Activated B cell treated with CpG ODN at 0.5 μM for 24 hours (primary cell): Measurements from ENCODE around the gene PHACTR3. TPM values are rescaled to one million over a fixed set of nuclear protein-coding genes. Genes with fewer than 3 reads are reported as not detected.

Experiments used
- ATAC-seq: fragments of 200-7000 bp; cut with Tn5 transposase; one replicate; pipeline ENCODE4 v1.10.0; 2021; ENCODE audit warnings: low read depth, mild to moderate bottlenecking, moderate library complexity
- CTCF ChIA-PET: fragments of 350-600 bp; sonication (Branson Sonifier 250); formaldehyde crosslinking; loops from one replicate; lab custom pipeline; 2021; ENCODE audit warnings: antibody characterized with exemption; lab: Charles Lee
- POLR2A ChIA-PET: fragments of 350-600 bp; sonication (Branson Sonifier 250); formaldehyde crosslinking; loops from one replicate; lab custom pipeline; 2021; ENCODE audit warnings: antibody characterized with exemption; lab: Charles Lee
- DNase-seq: peaks from one replicate; pipeline ENCODE4 v3.0.0; 2022
- H3K27ac Mint-ChIP-seq: one replicate; pipeline ENCODE4 v1.8.0; 2020; ENCODE audit warnings: mixed read lengths
- H3K27me3 Mint-ChIP-seq: one replicate; pipeline ENCODE4 v1.8.0; 2021; ENCODE audit warnings: mixed read lengths
- H3K36me3 Mint-ChIP-seq: one replicate; pipeline ENCODE4 v1.8.0; 2021; ENCODE audit warnings: low read depth, mixed read lengths
- H3K4me1 Mint-ChIP-seq: one replicate; pipeline ENCODE4 v1.8.0; 2021; ENCODE audit warnings: mixed read lengths
- H3K4me3 Mint-ChIP-seq: one replicate; pipeline ENCODE4 v1.8.0; 2020; ENCODE audit warnings: mild to moderate bottlenecking, mixed read lengths
- H3K9me3 Mint-ChIP-seq: one replicate; pipeline ENCODE4 v1.8.0; 2020; ENCODE audit warnings: mixed read lengths
- intact Hi-C: fragments of 100-400 bp; cut with micrococcal nuclease; formaldehyde crosslinking; loops from one replicate; pipeline ENCODE4 v1.15.1; 2024
- total RNA-seq: library from RNA; stranded (reverse); gene quantifications from 2 replicates; pipeline ENCODE4 v1.2.3, GENCODE V29; 2022
- TF ChIP-seq, protein P1 (sequence below): fragments of 200-600 bp; IDR thresholded peaks from one replicate; pipeline ENCODE4 v1.8.0; 2022; ENCODE audit warnings: antibody characterized with exemption, mild to moderate bottlenecking

PHACTR3 gene
- total RNA-seq, 1 donor from 2014 or later = not detected

DNA sequence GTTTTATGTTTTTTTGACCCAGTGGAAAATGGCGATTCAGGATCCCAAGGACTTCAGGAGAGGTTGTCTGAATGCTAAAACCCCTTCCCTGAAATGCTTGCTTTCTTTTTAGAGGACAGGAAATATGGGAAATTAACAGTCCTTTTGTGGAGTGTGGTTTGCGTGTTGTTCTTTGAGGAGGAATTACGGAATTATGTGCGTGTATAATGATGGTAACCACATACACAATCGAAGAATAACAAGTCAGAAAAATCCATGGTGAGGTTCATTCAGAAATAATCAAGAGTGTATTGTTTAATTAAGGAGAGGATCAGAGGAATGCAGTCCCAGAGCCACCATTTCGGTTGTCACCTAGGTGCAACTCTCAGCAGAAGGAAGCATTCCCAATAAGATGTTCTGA lies 73.2 kb downstream of the PHACTR3 start:
- no peak for ATAC-seq
- TF ChIP-seq, protein P1, sequence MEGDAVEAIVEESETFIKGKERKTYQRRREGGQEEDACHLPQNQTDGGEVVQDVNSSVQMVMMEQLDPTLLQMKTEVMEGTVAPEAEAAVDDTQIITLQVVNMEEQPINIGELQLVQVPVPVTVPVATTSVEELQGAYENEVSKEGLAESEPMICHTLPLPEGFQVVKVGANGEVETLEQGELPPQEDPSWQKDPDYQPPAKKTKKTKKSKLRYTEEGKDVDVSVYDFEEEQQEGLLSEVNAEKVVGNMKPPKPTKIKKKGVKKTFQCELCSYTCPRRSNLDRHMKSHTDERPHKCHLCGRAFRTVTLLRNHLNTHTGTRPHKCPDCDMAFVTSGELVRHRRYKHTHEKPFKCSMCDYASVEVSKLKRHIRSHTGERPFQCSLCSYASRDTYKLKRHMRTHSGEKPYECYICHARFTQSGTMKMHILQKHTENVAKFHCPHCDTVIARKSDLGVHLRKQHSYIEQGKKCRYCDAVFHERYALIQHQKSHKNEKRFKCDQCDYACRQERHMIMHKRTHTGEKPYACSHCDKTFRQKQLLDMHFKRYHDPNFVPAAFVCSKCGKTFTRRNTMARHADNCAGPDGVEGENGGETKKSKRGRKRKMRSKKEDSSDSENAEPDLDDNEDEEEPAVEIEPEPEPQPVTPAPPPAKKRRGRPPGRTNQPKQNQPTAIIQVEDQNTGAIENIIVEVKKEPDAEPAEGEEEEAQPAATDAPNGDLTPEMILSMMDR = no peak
- Mint-ChIP-seq H3K27me3 (peaks cover 12% of the 10 kb centered on the region), H3K9me3 (no peaks in the 10 kb centered on the region), H3K4me3 (no peak overlapping the region), H3K4me1 (no peaks in the 10 kb centered on the region), H3K36me3 (no peaks in the 10 kb centered on the region), H3K27ac (no peak overlapping the region)
- ChIA-PET CTCF (no interaction called here), POLR2A (no interaction called here)
- DNase-seq = no peak
- intact Hi-C loops = no loop called here

DNA sequence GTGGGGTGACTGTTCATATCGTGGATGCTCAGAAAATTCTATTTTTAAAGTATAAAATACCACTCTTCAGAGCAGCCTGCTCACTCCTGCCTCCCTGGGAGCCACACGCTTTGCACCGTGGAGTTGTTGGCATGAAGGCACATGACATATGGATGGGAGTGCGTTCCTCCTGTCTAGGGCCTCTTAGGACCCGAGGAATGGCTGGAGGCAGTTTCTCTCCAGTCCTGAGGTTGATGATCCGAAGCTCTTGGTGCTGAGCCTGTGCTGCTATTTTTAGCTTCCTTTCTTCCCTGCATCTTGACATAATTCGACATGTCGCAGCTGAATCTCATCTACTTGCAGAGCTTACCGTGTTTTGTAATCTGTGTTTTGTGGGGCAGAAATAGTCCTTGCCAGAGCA lies 73.9 kb downstream of the PHACTR3 start:
- no peak overlapping the region for H3K27ac Mint-ChIP-seq
- TF ChIP-seq, protein P1 = no peak
- intact Hi-C loops = no loop called here
- ChIA-PET POLR2A (no interaction called here), CTCF (no interaction called here)
- ATAC-seq (no peak), DNase-seq (no peak)
- H3K4me3 Mint-ChIP-seq = no peak overlapping the region
- no peaks in the 10 kb centered on the region for H3K4me1 Mint-ChIP-seq
- peaks cover 12% of the 10 kb centered on the region for H3K27me3 Mint-ChIP-seq
- H3K9me3 Mint-ChIP-seq = no peaks in the 10 kb centered on the region
- no peaks in the 10 kb centered on the region for H3K36me3 Mint-ChIP-seq

DNA sequence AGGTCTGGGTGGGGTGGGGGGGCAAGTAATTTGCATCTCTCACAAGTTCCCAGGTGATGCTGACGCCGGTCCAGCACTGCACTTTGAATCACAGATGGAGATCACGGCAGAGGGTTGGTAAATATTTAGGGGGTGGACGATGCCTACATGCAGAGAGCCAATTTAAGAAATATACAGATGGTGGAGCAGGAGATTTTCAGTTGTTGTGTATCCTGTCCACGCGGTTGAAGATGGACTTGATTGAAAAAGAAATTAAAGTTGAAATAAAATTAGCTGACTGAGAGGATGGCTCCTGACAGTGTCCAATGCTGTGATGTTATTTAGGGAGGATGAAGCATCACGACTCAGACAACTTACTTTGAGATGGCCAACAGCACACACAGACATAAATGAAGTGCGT lies 74.6 kb downstream of the PHACTR3 start:
- intact Hi-C loops = no loop called here
- Mint-ChIP-seq H3K27ac (no peak overlapping the region), H3K4me3 (no peak overlapping the region), H3K4me1 (no peaks in the 10 kb centered on the region), H3K36me3 (no peaks in the 10 kb centered on the region), H3K9me3 (no peaks in the 10 kb centered on the region), H3K27me3 (peaks cover 12% of the 10 kb centered on the region)
- DNase-seq = no peak
- no peak for ATAC-seq
- TF ChIP-seq, protein P1 = no peak
- CTCF ChIA-PET = no interaction called here
- POLR2A ChIA-PET = no interaction called here

DNA sequence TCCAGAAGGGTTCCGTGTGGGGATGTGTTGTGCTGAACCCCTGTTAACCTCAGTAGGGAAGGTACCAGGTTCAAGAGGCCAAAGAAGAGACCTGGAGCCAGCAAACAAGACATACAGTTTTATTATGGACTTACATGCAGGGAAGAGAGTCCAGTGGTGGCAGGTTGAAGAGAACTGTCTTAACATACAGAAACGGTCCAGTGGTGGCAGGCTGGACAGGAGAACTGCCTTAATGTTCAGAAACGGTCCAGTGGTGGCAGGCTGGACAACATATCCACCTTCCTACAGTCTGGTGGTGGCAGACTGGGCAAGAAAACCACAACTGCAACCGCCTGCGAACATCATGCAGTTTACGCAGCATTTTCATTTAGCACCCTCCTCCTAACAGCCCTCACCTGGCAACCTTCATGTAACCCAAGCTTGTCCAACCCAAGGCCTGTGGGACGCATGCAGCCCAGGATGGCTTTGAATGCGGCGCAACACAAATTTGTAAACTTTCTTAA lies 75.9 kb downstream of the PHACTR3 start:
- Mint-ChIP-seq H3K27ac (no peak overlapping the region), H3K4me1 (no peaks in the 10 kb centered on the region), H3K27me3 (peaks cover 12% of the 10 kb centered on the region), H3K4me3 (no peak overlapping the region), H3K9me3 (no peaks in the 10 kb centered on the region), H3K36me3 (no peaks in the 10 kb centered on the region)
- no peak for ATAC-seq
- POLR2A ChIA-PET = no interaction called here
- DNase-seq = no peak
- CTCF ChIA-PET = no interaction called here
- intact Hi-C loops = no loop called here
- TF ChIP-seq, protein P1 = no peak

DNA sequence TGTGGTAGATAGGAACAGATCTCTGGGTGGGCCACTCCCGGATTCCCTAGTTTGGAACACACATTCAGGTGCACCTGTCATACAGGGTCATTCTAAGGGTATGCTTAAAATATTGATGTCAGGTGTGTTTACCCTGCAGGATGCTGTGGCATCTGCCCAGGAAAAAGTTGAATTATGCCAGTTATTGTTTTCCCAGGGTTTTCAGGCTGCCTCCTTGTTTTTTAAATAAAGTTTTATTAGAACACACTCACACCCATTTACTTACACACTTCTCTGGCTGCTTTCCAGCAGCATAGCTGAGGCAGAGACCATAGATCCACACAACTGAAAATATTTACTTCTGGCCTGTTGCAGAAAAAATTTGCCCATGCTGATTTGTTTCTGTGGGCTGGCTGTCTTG lies 76.5 kb downstream of the PHACTR3 start:
- ATAC-seq (no peak), DNase-seq (no peak)
- peaks cover 10% of the 10 kb centered on the region for H3K27me3 Mint-ChIP-seq
- no peaks in the 10 kb centered on the region for H3K4me1 Mint-ChIP-seq
- intact Hi-C loops = no loop called here
- H3K27ac Mint-ChIP-seq = no peak overlapping the region
- ChIA-PET CTCF (no interaction called here), POLR2A (no interaction called here)
- no peaks in the 10 kb centered on the region for H3K9me3 Mint-ChIP-seq
- H3K4me3 Mint-ChIP-seq = no peak overlapping the region
- no peaks in the 10 kb centered on the region for H3K36me3 Mint-ChIP-seq
- TF ChIP-seq, protein P1 = no peak
